HG03575 (cell line): ENCODE data around the gene MPV17.
"Not testable (repeated sequence)": the region's sequence is repeated elsewhere in the genome, so short reads cannot be mapped to it uniquely, and the experiment has no call there.

ENCODE experiments used
- ATAC-seq: cut with Tn5 transposase; IDR thresholded peaks from one replicate; pipeline ENCODE4 v1.9.1; 2021; ENCODE audit not compliant: unreplicated experiment, insufficient number of reproducible peaks, low FRiP score; ENCODE audit errors: extremely low read depth

The MPV17 gene

DNA sequence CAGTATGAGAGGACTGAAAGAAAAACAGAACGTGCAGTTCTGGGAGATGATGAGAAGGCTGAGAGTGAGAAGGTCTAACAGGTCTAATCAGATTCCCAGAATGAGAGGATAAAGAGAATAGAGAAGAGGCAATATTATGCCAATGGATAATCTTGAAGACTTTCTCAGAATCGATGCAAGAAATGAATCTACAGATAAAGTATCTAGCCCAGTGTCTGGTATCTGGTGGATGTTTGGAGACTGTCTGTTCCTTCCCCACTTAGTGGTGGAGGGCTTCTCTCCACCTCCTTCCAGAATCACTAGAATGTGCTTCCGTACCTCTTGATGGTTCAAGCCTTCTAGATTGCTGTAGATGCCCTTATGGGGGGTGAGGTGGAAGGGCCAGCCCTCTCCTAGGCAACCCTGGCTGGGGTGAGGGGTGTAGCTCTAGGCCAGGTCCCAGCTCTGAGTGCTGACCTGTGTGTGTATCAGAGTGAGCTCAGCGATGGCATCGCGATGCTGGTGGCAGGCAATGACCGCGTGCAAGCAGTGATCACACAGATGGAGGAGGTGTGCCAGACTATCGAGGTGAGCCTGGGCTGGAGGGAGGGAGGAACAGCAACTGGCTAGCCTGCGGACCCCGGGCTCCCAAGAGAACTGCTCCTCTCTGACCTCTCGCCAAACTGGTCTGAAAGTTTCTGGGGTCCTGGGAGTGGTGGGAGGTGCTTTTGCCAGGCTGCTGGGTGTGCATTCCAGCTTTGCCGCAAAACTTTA lies 18.2 kb downstream of the MPV17 start:
- ATAC-seq = no peak

DNA sequence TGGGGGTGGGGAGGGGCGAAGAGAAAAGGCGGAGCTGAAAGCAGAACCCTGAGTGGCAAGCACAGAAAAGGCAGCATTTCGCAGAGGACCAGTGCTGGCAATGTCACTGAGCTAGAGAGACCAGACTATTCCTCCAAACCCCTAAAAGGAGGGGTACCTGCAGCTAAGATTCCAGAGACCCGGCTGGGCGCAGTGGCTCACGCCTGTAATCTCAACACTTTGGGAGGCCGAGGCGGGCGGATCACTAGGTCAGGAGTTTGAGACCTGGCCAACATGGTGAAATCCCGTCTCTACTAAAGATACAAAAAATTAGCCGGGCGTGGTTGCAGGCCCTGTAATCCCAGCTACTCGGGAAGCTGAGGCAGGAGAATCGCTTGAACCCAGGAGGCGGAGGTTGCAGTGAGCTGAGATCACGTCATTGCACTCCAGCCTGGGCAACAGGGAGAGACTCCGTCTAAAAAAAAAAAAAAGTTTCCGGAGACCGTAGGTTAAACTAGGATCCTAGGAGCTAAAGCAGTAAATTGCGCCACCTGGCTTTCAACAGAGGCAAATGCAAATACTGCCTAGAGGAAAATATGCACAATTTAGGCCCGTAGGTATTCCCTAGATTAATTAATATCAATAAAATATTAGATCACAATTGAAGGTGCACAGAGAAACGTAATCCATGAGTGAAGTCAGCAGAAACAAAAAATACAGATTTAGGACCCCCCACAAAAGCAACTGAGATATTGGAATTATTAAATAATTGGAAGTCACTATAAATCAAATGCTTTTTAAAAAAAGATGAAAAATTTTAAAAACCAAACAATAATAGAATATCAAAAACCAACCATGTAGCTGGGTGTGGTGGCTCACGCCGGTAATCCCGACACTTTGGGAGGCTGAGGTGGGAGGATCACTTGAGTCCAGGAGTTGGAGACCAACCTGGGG lies 19.5 kb downstream of the MPV17 start:
- no peak for ATAC-seq

DNA sequence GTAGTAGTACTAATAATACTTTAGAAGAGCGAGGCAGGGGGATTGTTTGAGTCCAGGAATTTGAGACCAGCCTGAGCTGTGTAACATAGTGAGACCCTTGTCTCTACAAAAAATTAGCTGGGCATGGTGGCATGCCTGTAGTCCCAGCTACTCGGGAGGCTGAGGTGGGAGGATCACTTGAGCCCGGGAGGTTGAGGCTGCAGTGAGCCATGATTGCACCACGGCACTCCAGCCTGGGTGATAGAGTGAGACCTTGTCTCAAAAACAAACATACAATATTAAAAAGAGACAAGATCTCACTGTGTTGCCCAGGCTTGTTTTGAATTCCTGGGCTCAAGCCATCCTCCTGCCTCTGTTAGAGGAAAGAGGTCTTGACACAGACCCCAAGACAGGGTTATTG lies 22.3 kb downstream of the MPV17 start:
- ATAC-seq = not testable (repeated sequence)

DNA sequence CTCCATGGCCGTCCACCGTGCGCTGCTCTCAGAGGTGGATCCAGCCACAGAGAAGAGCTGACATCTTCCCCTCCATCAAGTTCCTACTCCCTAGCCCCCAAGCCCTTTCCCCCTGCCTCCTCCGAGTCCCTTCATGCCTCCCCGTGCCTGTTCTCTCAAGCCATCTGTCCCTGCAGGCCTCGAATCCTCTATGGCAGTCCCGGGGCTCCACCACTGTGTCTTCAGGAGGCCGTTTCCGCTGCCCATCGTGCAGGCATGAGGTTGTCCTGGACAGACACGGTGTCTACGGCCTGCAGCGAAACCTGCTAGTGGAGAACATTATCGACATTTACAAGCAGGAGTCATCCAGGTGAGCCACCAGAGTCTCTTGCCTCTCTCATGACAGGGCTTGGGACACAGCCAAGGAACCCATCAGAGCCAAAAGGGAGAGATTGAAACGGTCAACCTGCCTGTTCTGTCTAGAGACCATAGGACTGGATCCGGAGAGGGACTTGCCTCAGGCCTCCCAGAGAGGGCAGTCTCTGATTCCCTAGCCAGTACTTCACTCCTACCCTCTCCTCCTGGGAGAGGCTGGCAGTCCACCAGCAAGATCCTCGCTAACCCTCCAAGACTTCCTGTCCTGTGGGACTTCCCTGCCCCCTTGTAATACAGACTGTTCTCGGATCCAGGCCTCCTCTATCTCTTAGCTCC lies 24.4 kb downstream of the MPV17 start:
- ATAC-seq = no peak

DNA sequence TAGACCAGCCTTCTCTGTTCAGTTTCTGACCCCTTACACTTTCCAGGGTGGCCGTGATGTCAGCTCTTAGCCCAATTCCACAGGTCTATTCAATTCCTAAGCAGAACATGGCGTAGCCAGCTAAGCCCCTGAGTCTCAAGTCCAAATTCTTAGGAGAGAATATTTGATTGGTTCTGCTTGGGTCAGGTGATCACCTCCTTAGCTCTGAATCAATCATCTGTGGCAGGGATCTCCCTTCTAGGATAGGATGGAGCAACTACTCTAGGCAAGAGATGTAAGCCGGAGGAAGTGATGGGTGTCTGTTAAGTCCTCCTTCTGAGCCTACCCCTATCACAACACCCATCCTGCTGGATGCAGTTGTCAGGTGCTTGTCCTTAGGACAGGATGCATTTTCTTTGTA lies 25.7 kb downstream of the MPV17 start:
- no peak for ATAC-seq

DNA sequence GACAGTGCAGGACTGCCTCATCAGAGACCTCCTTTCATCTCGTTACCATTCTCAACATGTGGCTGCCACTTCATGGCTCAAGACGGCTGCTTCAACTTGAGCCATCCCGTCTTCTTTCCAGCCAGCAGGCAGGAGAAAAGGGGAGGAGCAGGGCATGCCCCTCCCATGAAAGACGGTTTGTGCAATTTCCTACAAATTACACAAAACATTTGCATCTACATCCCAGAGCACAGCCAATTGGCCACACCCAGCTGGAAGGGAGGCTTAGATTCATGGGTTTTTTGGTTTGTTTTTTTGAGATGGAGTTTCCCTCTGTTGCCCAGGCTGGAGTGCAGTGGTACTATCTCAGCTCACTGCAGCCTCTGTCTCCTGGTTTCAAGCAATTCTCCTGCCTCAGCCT lies 26.4 kb downstream of the MPV17 start:
- ATAC-seq = no peak

DNA sequence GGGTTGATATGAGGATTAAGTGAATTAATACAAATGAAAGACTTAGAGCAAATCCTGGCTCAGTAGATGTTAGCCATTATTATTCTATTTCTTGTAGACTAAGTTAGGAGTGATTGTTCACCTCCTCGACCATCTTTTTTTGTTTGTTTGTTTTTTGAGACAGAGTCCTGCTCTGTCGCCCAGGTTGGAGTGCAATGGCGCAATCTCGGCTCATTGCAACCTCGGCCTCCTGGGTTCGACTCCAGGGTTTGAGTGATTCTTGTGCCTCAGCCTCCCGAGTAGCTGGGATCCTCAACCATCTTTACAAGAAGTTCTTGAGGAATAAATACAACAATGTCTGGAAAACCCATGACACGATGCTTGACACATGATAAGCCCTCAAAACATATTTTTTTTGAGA lies 28.0 kb downstream of the MPV17 start:
- no peak for ATAC-seq

DNA sequence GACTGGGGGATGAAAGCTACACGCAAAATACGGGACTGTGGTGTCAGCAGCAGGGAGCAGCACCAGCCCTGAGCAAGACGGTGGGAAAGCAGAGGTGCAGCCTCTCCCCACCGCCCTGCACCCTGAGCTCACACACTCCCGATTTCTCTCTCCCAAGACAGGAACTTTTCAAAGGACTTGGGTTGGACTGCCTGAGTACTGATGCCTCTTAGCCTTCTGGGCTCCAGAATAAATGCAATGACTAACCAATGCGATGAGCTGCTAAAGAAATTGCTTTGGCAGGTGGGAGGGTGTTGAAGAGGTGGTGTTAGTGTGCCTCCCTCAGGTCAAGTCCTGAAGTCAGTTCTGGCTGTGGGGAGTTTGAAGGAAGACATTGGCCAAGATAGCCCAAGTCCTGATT lies 31.0 kb downstream of the MPV17 start:
- no peak for ATAC-seq

DNA sequence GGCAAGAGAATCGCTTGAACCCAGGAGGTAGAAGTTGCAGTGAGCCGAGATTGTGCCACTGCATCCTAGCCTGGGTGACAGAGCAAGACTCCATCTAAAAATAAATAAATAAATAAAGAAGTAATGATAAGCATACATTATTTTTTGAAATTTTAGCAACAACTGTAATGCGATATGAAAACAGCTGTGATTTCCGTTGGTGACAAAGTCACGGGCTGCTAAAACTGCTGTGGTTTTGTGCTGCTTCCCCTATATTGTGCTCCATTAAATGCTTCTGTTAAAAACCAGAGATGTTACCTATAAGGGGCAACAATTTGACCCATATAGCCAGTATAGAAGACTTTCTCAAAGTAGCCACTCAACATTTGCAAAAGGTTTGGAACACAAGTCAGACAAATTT lies 32.3 kb downstream of the MPV17 start:
- ATAC-seq = no peak

DNA sequence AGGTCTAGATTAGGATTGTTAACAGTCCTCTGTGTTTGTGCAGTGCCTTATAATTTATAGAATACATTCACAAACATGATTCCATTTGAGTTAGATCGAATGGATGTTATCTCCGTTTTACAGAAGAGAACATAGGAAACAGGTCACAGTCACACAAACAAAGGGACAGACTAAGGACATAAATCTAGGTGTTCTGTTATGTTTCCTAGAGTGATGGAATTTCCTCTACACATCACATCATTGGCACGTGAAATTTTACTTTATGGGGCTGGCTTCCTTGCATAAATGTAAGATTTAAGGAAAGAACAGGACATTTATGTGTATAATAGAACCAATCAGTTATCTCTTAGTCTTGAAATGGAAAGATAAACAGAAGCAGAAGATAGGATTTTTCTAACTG lies 34.3 kb downstream of the MPV17 start:
- ATAC-seq = no peak

DNA sequence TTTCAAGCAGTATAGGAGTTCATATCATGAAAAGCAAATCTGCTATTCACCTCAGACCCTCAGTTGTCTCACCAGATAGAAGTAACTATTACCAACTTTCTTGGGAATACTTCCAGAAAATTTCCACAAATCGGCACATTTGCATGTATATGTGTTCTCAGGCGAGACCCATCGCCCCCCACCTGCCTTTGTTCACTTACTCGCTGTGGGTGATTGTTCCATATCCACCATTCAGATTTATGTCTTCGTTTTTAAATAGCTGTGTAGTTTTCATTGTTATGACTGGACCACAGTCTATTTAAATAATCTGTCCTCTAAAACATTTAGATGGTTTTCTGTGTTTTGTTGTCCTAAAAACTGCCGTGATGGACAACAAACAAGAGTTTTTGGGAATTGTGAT lies 37.4 kb downstream of the MPV17 start:
- ATAC-seq = no peak

DNA sequence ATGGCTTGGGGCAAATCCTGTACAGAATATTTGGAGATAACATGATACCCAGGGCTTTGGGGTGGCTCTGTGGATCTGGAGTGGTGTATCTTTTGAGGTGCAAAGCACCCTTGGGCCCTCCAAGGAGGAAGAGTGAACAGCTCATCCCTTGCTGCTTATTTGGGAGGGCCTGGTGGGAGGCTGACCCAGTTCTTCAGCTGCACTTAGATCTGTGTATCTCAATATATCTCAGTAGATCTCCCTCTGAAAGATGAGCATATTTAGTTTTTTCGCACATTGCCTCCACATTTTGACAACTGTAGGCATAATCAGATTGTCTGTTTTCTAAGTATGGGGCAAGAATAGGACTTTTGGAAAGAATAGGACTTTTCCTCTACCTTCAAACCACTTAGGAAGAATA lies 37.9 kb downstream of the MPV17 start:
- no peak for ATAC-seq

DNA sequence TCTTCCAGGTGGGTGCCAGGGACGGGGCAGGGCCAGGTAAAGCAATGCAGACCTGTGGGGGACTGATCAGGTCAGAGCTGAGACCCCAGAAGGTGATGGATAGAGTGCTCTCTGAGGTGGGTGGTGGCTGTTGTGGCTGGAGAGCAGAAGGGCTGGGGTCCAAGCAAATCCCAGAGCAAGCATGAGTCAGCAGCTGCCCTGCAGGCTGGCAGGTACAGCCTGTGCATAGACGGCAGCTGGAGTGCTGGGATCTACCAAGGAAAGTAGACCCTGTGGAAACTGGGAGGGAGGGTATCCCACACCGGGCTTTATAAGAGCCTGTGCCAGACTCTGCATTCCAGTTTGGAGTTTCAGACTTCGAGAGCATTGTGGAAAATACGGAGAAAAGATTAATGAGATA lies 40.0 kb downstream of the MPV17 start:
- no peak for ATAC-seq

DNA sequence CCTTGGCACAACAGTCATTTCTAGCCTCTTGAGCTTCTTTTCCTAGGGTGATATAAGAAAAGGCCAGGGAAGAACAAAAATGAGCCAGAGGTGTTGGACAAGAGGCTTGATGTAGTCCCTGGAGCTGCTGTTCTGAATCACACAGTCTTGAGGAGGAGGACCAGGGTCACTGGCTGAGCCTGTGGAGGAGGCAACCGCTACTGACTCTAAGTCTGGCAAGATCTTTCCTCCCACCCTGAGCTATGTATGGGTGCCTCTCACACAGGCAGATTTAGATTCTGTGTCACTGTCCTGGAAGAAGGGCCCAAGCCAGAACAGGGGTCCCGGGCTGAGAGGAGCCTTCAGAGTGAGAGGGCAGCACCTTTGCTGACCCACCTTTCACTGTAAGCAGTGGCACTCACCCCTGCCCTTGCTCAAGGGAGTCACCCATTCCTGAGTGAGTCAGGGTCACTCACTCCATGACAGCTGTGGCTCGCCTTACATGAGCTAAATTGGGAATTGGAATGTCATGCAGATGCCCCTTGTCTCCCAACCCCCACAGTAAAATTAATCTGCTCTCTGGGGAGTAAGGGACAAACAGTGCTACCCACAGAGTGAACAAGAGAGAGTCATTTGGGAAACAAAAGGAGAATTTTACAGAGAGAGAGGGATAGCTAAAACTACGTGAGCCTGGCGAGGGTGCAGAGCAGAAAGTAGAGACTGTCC lies 40.9 kb downstream of the MPV17 start, which contains the start of gene TRIM54:
TRIM54 (plus strand) TSS at position 575 of the 705 bp plus-strand sequence. CDS start 303 bp downstream, outside the sequence.
- ATAC-seq = no peak

DNA sequence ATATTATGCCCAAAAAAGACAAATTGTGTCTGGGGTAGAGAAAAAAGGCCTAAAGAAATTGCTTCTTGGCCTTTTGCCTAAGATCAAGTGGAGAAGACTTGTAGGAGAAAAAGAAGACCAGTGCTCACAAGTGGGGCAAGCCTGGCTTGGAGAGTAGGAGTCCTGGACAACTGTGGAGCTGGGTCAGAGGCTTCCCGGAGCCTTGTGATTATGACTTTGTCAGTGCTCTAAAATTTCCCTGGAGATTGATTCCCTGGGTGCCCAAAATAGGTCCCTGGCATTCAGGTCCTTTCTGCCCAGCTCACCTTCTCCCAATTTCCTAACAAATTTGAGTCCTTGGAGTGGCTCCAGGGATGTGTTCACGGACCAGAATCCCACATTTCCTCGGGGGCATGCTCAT lies 41.5 kb downstream of the MPV17 start:
- ATAC-seq = no peak

DNA sequence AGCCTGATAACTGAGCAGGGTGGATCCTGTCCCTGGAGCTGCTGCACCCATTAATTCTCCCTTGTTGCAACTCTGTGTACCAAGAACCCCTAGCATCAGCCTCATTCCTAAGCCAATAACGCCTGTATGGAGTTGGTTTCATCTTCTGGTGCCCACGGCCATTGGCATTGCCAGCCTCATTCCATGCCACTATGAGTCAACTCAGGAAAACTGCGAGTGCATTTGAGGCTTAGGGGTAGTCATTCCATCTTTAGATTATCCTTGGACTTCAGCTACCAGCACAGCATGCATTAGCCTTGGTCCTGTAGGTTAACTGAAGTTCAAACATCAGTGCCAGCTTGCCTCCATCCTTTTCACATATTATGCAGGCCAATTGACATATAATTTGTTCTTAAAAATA lies 42.1 kb downstream of the MPV17 start:
- no peak for ATAC-seq

DNA sequence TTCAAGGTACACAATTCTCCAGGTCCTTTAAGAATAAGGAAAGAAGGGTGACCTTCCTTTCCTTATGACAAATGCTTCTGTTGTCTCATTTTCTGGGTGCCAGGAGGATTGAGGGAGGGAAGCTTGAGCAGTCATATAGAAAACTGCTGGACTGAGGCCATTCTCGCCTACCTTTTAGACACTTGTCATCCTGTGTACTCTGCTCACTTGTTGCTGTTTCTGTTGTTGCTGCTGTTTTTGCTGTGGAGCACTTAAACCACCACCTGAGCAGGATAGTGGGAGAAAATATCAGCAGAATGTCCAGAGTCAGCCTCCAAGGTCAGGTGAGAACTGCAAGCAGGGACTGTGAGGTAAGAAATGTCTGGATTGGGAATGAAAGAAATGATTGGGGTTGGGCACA lies 44.9 kb downstream of the MPV17 start:
- ATAC-seq = no peak

DNA sequence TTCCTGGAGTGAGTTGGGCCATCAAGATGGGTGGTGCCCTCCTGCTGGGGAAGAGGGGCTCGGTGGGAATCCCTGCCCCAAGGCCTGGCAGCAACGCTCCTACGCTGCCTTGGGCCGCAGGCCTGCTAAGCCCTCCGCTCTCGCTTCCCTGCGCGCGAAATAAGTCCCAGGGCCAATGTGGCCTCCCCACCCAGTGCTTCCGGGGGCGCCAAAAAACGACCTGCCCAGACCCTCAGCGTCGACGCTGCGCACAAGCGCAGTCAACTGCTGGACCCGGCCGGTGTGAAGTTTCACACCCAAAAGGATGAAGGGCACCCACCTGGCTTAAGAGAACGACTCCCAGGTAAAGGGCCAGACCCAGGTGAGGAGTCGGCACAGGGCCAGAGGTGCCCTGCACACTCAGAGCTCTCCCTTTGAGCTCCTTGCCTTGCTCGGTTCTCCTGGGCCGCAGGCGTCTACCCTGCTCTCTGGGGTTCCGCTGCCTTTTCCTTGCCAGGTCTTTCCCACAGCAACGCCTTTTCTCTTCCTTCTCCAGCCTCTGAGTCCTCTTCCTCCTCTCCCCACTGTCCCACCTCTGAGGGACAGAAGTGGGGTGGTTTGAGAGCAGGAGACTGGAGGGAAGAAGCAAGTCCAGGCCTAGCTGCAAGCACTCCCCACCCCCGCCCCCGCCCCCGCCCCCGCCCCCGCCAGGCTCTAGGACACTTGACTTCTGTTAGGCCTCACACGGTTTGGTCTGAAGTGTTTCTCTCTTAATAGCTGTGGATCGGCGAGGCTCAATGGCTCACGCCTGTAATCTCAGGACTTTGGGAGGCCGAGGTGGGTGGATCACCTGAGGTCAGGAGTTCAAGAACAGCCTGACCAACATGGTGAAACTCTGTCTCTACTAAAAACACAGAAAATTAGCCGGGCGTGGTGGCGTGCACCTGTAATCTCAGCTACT lies 47.4 kb downstream of the MPV17 start, which contains the start of gene DNAJC5G:
DNAJC5G (plus strand) TSS at position 223 of the 940 bp plus-strand sequence. CDS start 1,296 bp downstream, outside the sequence.
- ATAC-seq = no peak
